Suppressor macrophage treated with lipopolysaccharide for 4 hours (primary cell): ENCODE results near the gene LYPD6.

Experiments used
- DNase-seq: peaks from one replicate; pipeline ENCODE4 v3.0.0-alpha.2; 2020

LYPD6 gene

DNA sequence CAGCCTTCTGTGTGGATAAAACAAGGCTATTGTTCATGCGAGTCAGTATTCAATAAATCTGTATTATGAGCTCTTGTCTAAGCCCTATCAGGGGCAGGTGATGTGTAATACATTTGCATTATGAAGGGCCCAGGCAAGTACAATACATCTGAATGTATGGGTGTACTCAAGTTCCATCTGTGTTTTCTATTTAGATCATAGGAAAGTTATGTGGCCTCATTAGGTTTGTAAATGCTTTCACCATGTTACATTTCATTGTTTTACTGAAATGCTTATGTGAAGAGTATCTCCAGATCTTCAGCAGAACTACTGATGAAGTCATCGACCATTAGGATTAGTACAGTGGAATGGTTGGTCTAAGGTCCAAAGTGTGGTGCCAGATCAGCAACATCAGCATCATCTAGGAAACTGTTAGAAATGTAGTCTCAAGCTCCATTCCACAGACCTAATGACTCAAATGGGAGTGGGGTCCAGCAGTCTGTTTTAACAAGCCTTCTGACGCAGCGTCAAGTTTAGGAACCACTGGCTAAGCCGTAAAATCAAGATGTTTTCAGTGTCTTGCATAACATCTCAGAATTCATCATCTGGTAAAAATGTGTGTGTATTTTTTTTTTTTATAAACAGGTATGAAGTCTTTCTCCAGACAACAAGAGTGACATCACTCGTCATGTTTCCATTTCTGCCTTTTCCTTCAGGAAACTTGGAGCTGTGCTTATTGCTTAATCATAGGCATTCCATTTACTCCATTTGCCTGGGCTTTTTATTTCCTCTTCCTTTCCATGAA is 80.5 kb downstream of the LYPD6 start:
- no peak for DNase-seq

DNA sequence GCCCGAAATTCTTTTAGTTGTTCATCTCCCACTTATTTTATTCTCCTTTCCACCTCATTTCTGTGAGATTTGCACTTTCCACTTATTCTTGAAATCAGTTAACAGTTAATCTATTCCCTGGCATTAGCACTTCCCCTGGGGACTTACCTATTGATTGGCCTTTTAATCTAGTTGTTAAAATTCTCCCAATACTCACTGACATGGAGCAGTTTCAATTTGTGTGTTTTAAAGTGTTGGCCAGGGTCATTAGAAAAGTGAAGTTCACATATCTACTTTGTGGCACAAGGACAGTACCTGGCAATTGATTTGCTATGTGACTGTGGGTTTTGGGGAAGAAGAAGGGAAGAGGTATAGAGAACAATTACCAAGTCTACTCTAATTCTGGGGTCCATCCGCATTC is 83.1 kb downstream of the LYPD6 start:
- DNase-seq: no peak

DNA sequence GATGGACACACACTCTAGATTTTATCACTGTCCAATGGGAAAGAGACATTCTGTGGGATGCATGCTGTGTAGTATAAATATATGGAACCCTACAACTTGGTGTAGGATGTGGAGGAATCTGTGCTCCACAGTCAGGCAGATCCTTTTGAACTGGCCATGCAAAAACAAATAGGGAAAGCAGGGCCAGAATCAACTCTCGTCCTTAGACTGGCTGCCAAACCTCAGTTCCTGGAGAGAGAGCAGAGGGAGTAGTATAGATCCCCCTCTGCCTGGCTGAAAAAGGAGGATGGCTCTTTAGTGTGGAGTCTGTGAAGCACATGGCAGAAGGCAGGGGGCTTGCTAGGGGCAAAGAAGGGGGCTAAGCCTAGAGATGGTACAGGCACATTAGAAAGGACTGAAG is 84.7 kb downstream of the LYPD6 start:
- no peak for DNase-seq

DNA sequence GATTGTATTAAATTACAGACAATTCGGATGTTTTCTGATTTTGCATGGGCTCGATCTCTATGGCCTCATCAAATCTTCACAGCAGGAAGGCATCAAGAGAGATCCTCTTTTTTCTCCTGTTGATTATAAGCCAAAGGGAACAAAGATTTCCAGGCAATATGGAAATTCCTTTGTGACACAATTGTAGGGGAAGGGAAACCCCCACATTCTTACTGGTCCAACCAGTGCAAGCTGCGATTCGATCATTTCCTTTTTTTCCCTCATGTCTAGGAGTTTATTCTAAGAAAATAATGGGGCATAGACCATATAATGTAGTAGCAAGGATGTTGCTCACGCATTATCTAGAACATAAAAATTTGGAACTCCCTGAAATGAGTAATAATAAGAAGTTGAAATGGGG is 87.7 kb downstream of the LYPD6 start:
- DNase-seq: peak; percentile 11

DNA sequence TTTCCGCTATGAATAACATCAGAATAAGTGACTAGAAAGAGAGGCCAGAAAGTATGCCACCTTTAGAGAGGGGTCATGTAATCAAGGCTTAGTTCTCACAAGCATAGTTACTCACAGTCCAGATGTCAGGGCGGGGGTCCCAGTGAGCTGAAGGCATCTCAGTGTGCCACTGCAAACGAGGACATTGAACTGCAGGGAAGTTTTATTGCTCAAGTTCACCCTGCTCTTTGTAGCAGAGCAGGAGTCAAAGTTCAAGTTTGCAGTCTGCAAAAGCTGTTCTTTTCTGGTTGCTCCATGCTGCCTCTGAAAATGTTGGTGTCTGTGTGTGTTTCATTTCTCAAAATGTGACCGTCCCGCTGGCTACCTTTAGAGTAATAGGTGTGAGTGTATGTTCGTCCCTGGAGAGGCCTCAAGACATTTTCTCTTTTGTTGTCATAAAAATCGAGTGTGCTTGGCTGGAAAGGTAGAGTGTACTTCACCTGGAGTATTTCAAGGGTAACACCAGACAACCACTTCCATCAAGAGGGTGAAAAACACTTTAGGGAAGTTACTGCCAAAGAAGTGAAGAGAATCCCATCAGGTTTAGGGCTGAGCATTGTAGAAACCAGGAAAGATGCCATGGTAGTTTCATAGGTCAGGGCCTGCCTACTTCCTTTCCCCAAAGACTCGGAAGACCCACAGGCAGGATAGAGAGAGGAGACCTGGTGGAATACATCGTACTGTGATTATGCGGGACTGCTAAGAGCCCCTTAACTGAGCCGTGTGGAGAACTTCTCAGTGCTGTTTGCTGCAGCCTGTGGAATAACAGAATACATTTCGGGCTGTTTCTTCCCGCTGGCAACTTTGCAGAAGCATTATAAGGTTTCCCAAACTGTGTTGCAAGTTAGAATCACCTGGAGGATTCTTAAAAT is 89.9 kb downstream of the LYPD6 start:
- DNase-seq: no peak

DNA sequence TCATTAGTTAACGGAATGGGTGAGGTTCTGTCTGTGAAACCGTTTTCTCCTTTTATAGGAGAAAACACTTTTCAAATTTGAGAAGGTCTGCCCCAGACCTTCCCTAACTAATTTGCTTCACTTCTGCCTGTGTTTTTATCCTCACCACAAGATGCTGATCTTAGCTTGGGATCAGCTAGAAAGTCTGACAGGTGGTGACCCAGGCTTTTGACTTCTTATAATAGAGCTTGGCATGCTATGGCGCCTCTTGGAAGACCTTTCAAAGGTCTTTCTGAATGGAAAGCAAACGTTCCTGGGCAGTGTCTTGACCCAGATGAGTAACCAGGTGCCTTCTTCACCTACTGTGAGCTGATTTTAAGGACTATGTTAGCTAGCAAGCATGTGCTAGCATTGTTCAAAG is 91.4 kb downstream of the LYPD6 start:
- no peak for DNase-seq

DNA sequence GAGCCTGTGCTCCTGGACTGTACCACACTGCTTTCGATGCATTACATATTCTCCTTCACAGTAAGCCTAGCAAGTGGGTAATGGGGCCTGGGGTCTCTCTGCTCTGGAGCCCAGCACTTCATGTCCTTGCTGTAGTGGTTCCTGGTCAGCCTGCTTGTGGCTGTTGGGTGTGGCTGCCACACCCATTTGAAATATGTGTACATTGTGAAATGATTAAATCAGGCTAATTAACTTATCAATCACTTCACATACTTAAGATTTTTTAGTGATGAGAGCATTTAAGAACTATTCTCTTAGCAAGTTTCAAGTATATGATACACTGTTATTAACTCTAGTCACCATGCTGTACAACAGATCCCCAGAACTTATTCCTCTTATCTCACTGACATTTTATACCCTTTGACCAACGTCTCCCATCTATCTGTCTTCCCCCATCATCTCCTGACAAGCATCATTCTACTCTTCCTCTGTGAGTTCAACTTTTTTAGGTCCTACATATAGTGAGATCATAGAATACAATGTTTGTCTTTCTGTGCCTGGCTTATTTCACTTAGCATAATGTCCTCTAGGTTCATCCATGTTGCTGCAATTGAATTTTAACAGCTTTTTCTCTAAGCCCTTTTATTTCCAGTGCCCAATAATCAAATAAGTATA is 92.1 kb downstream of the LYPD6 start:
- no peak for DNase-seq

DNA sequence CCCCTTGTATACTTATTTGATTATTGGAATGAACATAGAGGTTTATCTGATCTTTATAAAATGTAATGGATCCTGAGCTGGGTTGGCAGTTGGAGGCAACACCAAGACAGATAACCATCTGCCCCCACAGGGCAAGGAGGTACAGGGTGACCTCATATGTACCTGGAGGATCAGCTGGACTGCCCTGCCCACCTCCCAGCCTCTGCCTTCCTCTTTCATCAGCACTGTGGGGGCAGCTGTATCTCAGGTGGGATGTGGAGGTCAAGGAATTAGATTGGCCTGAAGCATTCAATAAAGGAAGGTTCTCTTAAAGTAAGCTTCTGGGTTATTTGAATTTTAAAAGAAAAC is 92.6 kb downstream of the LYPD6 start:
- DNase-seq: no peak

DNA sequence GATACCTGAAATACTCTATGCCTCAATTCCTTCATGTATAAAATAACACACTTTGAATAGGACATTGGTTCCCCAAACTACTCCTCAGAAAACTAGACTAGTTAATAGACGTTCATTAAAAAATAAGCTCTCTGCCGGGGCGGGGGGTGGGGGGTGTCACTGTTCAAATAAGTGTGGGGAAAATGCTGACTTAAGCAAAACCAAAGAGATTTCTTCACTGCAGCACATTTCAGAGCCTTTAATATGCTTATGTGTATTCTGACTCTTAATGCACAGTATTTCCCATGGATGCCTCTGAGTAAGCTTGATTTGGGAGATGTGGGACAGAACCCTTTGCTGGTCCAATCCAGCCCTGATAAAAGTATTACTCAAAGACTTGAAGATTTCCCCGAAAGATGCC is 93.2 kb downstream of the LYPD6 start:
- DNase-seq: no peak

DNA sequence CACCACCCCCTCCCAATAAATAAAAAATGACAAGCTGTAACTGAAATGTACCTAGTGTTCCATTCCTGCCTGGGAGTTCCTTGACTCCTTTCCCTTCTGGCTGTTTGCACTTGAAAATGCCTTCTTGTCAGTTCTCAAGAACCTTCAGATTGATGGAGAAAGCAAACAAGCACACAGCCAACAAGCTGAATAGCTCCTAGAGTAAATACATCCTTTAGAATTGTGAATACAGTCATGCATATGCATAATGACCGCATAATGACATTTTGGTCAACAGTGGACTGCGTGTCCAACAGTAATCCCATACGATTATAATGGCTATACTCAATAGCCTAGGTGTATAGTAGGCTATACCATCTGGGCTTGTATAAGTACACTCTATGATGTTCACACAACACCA is 97.0 kb downstream of the LYPD6 start:
- DNase-seq: no peak

DNA sequence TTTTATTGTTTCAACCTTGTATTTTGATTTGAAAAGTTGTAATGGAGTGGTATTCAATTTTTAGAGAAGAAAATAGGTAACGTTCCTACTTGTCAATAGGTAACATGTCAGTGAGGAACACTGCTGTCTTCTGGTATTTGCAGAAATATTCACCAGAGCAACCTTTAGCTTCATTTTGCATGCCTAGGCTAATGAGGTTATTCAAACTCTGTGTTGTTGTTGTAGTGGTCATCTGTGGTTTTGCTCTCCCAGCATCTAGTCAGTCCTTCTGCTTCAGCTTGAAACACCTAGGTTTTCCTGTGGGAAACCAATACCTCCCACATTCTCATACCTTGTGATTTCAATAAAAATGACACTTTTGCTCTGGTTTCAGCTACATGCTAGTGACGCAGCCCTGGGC is 98.4 kb downstream of the LYPD6 start:
- DNase-seq: no peak

DNA sequence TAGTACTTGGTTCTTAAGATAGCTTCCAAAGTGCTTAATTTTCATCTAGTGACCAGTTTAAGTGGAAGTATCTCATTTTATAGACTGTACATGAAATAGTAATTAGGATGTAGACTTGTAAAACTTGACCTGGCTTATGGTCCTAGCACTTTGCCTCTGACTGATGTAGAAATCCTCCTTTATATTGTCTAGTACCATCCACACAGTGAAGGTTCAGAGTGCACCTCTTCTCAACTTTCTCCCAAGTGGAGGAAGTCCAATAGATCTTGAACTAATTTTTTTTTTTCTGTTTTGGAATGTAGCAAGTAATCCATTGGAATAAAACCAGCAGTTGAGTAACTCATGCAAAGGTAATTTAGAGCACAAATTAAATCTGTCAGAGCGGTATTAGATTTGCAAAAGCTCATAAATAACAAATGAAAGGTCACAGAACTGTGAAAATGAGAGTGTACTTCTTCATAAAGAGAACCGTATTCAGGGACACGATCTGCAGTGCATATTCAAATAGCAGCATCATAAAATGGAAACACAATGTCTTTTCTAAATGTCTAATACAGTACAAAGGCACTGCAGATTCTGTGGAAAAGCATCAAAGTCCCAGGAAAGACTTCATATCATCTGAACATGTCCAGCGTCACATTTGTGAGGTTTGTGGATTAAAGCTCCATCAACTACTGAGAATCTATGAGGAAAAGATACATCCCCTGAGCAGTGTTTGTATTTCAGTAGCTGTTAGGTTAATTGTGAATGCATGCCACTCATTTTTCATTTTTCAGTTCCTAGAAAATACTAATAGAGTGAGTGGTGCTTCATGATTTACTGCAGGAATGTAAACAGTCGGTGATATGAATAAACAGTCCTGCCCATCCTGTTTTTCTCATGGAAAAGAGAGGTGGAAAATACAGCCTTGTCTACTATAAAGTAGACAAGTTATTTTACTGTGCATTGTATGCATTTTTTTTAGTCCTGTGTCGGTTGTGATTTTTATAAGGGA is 100.7 kb downstream of the LYPD6 start:
- no peak for DNase-seq

DNA sequence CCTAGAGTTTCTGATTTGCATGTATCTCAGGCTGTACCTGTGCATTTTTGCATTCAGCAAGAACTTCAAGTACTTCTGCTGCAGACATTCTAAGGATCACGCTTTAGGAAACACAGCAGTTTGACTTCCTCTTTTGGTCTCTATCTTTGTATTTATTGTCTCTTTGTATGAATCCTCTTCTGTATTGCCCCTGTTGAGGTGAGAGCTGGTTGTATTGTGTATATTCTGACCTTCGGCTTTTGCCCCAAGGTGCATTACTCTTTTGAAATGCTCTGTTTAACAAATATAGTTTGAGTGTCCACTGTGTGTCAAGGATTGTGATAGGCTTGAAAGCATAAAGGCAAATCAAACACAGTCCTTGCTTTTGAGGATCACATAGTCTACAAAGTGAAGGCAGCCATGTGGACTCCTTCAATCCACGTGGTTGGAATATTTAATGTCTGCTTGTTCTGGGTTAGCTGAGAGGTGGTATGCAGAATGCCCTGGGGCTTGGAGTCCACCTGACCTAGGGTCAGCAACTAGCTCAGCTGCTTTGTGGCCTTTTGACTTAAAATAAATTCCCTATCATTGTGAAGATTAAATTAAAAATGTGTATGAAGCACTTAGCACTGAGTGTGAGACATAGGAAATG is 108.1 kb downstream of the LYPD6 start:
- DNase-seq: no peak

DNA sequence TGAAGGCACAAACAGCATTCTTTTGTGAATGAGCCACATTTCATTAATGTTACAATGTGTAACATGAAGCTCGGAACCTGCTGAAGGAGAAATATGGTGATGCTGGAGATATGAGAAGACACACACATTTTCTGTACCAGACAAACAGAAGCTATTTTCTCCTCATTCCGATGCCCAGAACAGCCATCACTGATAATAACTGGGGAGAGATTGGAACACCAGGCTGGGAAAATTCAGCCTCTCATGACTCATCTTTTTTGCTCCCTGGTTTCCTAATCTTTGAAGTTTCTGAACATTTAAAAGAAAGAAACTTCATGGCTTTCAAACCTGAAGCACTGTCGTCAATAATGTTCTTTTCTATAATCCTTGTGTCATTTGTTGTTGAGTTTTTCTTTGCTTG is 110.9 kb downstream of the LYPD6 start:
- DNase-seq: no peak

DNA sequence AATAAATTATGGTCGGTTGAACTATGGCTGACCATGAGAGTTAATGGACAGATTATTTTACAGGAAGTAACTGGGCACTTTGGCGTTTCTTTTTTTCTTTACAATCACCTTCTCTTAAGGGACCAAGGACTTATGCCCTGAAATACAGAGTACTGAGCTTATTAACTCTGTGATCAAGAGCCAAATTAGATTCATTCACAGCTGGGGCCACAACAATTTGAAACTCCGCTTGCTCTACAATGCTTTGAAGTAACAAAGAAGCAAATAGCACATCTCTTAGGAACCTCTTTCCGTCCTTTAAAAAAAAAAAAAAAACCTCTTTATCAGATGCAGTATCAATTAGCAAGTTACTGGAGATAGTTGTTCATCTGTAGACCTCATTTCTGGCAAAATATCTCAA is 112.0 kb downstream of the LYPD6 start:
- DNase-seq: no peak

DNA sequence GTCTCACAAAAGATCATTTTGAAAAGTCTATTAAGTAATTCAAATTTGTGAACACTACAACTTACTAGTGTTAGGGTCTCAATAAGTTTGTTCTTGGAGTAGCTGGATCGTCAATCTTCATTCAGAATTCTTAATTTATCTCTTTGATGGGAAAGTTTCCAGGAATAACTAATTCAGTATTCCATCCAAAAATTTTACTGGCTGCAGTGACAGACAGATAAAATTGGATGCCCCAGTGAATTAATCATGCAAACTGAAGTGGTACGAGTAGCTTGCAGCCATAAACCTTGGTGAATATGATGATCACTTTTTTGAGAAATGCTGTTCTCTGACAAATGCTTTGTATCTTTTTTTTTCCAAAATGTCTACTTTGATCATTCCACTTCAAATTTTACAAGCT is 112.8 kb downstream of the LYPD6 start:
- no peak for DNase-seq

DNA sequence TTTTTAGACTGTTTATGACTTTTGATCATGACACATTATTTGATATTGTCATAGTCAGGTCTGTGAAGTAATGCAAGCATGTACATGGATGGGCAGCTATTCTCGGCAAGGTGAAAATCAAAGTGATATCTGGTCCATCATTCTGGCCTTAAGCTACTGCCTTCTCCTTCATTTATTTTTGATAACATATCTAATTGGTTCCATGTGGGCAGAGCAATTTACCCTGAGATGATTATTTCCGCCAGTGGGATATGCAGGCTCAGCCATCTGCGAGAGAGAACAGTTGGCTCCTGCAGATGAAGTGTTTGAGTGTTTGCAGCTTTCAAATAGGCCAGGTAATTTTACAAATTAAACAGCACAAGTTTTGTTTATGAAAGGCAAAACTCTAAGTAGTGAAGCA is 116.4 kb downstream of the LYPD6 start:
- no peak for DNase-seq

DNA sequence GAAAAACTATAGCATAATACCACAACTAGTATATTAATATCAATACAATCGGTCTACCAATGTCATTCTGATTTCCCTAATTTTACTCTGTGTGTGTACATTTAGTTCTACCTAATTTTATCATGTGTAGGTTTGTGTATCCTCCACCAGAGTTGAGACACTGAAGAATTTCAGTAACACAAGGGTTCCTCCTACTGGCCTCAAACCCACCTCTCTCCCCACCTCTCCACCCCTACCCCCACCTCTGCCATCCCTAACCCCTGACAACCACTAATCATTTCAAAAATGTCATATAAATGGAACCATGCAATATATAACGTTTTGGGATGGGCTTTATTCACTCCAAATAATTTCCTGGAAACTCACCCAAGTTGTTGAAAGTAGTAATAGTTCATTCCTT is 117.9 kb downstream of the LYPD6 start:
- DNase-seq: no peak

DNA sequence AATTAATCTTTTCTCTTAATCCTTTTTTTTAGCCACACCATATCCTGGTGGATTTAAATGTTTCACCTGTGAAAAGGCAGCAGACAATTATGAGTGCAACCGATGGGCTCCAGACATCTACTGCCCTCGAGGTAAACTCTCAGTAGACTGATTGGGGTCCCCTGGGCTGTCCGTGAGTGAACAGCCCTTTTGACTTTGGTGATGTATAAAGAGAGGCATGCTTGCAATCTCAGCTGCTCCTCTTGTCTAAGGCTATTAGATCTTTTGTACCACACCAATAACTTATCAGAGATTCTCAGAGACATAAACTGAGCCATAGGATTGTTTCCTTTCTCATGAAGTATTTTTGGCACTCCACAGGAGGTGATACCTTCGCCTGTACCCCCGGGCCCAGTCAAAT is 118.6 kb downstream of the LYPD6 start:
- DNase-seq: no peak

DNA sequence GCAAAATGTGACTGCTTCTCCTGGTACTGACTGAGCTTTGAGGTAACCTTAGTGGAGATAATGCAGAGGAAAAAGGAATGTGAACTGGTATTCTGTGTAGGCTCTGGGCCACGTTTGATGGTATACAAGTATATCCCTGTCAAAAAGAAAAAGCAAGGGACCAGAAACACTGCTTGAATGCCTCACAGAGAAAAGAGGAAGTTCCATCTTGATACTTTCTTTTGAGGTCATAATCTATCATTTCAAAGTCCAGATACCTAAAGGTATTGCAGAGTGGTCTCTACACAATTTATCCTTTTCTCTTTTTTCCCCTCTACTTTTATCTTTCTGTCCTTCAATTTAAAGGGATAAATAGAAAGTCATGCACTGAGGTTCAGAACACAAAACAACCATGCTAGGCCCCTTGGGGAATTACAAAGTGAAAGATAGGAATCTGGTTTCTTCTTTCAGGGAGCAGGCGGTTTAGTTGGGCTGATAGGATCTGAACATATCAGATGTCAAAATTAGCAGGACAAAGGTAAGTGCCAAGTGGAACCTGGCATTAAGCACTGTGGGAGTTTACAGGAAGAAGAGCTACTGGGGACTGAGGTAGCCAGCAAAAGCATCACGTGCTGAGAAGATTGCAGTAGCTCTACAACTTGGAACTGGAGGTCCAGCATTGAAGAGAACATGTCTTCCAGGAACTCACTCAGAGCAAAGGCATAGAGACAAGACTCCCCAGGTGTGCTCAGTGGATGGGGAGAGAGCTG is 121.2 kb downstream of the LYPD6 start:
- DNase-seq: no peak

DNA sequence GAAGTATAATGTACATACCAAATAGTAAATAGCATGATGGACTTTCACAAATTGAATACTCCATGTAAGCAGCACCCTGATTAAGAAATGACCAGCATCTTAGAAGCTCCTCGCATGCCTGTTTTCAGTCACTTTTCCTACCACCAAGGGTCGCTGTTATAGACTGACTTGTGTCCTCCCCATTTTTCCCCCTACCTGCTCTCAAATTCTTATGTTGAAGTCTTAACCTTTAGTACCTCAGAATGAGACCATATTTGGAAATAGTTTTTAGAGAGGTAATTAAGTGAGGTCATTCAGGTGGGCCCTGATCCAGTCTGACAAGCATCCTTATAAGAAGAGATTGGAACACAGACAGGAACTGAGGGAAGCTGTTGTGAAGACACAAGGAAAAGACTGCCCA is 125.9 kb downstream of the LYPD6 start:
- no peak for DNase-seq
